ENCODE results near the gene PAM. TPM values are rescaled to one million over a fixed set of nuclear protein-coding genes. Genes with fewer than 3 reads are reported as not detected.

The PAM gene
- total RNA-seq, 2 donors from 2014 or later = 32.9 to 38.2 TPM

DNA sequence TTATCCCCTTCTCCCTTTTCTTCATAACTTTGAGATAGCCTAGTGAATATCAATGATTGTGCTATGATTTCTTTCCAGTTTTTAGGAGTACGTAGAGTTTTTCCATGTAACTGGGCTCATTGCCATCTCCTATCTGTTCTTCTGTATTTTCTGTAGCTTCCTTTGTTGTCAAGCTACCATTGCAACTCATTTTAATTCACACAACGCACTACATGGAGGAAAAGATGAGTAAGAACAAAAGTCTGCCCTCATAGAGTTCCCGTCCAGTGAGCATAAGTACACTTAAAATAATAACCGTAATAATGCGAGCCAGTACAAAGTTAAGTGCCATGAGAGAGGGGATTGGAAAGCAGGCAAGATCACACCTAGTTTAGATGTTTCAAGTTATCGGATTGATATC, 177.7 kb downstream of the PAM start:
- no peaks in the 10 kb centered on the region for H3K36me3 ChIP-seq (ENCODE audit: control insufficient read depth, insufficient read depth, low read length)
- no peak overlapping the region for H3K27ac ChIP-seq (ENCODE audit: low read depth, low read length)
- no peak overlapping the region for H3K4me3 ChIP-seq (ENCODE audit: low read length)
- no peaks in the 10 kb centered on the region for H3K4me1 Mint-ChIP-seq
- 97% methylated on average over 4 to 6 of the region's 6 CpGs for WGBS, 2 experiments (ENCODE audit: insufficient coverage in 1 of 2, insufficient read length in 1 of 2)
- H3K27me3 ChIP-seq (ENCODE audit: control insufficient read depth, insufficient read depth, low read length, poor library complexity, severe bottlenecking) = no peaks in the 10 kb centered on the region
- H3K4me1 ChIP-seq (ENCODE audit: control insufficient read depth, insufficient read depth, low read length) = no peaks in the 10 kb centered on the region
- no peak overlapping the region for H3K27ac Mint-ChIP-seq
- H3K9ac ChIP-seq (ENCODE audit: extremely low read depth, low read length, poor library complexity, severe bottlenecking) = no peak overlapping the region
- H3K9me3 Mint-ChIP-seq = no peaks in the 10 kb centered on the region
- no peaks in the 10 kb centered on the region for H3K36me3 Mint-ChIP-seq (ENCODE audit: low read depth)
- no peaks in the 10 kb centered on the region for H3K27me3 Mint-ChIP-seq (ENCODE audit: insufficient read depth)
- no peak overlapping the region for H3K4me3 Mint-ChIP-seq
- H3K9me3 ChIP-seq (ENCODE audit: control insufficient read depth, low read length) = no peaks in the 10 kb centered on the region
- no peak for DNase-seq
- TF ChIP-seq, protein P1, sequence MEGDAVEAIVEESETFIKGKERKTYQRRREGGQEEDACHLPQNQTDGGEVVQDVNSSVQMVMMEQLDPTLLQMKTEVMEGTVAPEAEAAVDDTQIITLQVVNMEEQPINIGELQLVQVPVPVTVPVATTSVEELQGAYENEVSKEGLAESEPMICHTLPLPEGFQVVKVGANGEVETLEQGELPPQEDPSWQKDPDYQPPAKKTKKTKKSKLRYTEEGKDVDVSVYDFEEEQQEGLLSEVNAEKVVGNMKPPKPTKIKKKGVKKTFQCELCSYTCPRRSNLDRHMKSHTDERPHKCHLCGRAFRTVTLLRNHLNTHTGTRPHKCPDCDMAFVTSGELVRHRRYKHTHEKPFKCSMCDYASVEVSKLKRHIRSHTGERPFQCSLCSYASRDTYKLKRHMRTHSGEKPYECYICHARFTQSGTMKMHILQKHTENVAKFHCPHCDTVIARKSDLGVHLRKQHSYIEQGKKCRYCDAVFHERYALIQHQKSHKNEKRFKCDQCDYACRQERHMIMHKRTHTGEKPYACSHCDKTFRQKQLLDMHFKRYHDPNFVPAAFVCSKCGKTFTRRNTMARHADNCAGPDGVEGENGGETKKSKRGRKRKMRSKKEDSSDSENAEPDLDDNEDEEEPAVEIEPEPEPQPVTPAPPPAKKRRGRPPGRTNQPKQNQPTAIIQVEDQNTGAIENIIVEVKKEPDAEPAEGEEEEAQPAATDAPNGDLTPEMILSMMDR (conservative IDR thresholded peaks at IDR 0.05) = no peak

- no peaks in the 10 kb centered on the region for H3K9me3 ChIP-seq (ENCODE audit: control insufficient read depth, low read length)
- Mint-ChIP-seq H3K4me1 (no peaks in the 10 kb centered on the region), H3K36me3 (ENCODE audit: low read depth) (no peaks in the 10 kb centered on the region), H3K4me3 (no peak overlapping the region), H3K9me3 (no peaks in the 10 kb centered on the region), H3K27me3 (ENCODE audit: insufficient read depth) (no peaks in the 10 kb centered on the region), H3K27ac (no peak overlapping the region)
- no peak overlapping the region for H3K9ac ChIP-seq (ENCODE audit: extremely low read depth, low read length, poor library complexity, severe bottlenecking)
- no peak overlapping the region for H3K4me3 ChIP-seq (ENCODE audit: low read length)
- TF ChIP-seq, protein P1 (conservative IDR thresholded peaks at IDR 0.05) = no peak
- no peak overlapping the region for H3K27ac ChIP-seq (ENCODE audit: low read depth, low read length)
- H3K4me1 ChIP-seq (ENCODE audit: control insufficient read depth, insufficient read depth, low read length) = no peaks in the 10 kb centered on the region
- DNase-seq = no peak
- no peaks in the 10 kb centered on the region for H3K27me3 ChIP-seq (ENCODE audit: control insufficient read depth, insufficient read depth, low read length, poor library complexity, severe bottlenecking)
- H3K36me3 ChIP-seq (ENCODE audit: control insufficient read depth, insufficient read depth, low read length) = no peaks in the 10 kb centered on the region
- WGBS, 2 experiments (ENCODE audit: insufficient coverage in 1 of 2, insufficient read length in 1 of 2) = 90 to 100% methylated on average over 1 of the region's 1 CpG
Measured at GRCh38 chr5:102933316-102933715, 178.2 kb downstream of the PAM start.

DNA sequence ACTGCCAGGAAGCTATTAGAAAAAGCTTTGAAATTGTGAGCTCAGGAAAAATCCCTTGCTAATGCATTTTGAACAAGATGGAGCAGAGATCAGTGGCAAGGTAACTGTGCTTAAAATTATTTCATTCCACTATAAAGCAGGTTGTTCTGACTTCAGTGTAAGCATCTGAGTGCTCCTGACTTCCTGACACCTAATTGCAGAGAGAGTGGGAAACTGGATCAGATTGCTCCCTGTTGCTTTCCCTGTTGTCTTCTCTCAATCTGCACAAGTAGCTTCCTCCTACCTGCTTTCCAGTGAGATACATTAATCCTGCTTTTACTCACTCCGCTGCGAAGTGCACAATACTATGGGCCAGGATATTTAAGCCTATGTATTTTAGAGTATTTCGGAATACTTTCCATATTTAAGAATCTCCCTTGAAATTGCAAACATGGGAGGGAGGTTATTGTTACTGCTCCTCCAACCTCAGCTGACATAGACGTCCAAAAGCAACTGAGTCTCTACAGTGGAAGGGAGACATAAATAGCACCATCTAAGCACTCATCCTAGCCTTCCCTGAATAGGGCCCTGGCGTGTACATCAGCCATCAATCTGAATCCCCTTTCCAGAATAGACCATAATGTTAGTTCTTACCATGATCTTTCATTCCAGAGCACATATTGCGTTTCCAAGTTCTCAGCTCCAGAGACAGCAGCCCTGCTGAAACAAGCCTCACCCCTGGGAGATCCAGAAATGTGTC, 178.8 kb downstream of the PAM start:
- no peak for DNase-seq
- Histone ChIP-seq H3K4me3 (ENCODE audit: low read length) (no peak overlapping the region), H3K27ac (ENCODE audit: low read depth, low read length) (no peak overlapping the region), H3K9ac (ENCODE audit: extremely low read depth, low read length, poor library complexity, severe bottlenecking) (no peak overlapping the region), H3K27me3 (ENCODE audit: control insufficient read depth, insufficient read depth, low read length, poor library complexity, severe bottlenecking) (no peaks in the 10 kb centered on the region), H3K9me3 (ENCODE audit: control insufficient read depth, low read length) (no peaks in the 10 kb centered on the region), H3K4me1 (ENCODE audit: control insufficient read depth, insufficient read depth, low read length) (no peaks in the 10 kb centered on the region), H3K36me3 (ENCODE audit: control insufficient read depth, insufficient read depth, low read length) (no peaks in the 10 kb centered on the region)
- Mint-ChIP-seq H3K4me3 (no peak overlapping the region), H3K4me1 (no peaks in the 10 kb centered on the region), H3K36me3 (ENCODE audit: low read depth) (no peaks in the 10 kb centered on the region), H3K27me3 (ENCODE audit: insufficient read depth) (no peaks in the 10 kb centered on the region), H3K9me3 (no peaks in the 10 kb centered on the region), H3K27ac (no peak overlapping the region)
- TF ChIP-seq, protein P1 (conservative IDR thresholded peaks at IDR 0.05) = no peak
- 93 to 96% methylated on average over 3 to 6 of the region's 6 CpGs for WGBS, 2 experiments (ENCODE audit: insufficient coverage in 1 of 2, insufficient read length in 1 of 2)
